HG02798 (cell line): Measurements from ENCODE around the gene VAMP8.
"Not testable (repeated sequence)": the region's sequence is repeated elsewhere in the genome, so short reads cannot be mapped to it uniquely, and the experiment has no call there.

Experiments
- ATAC-seq: cut with Tn5 transposase; IDR thresholded peaks from one replicate; pipeline ENCODE4 v1.9.1; 2021; ENCODE audit warnings: mild to moderate bottlenecking; ENCODE audit not compliant: unreplicated experiment, poor library complexity

Gene VAMP8

DNA sequence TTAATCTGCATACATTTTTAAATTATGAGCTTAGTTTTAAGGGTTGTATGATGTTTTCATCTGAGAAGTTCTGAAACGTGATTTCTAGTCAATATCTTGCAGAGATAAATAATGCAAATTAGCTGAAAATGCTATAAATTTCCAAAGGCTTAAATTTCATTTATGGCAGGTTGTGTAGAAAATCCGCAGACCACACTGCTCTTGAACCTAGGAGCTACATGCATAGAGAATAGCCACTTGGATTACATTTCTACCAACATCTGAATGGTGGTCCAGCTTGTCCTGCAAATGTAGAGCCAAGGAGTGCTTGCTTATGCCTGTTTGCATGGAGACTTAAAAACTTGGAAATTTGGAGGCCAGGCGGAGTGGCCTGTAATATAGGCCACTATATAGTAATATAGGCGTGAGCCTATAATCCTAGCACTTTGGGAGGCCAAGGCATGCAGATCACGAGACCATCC, 31.6 kb upstream of the VAMP8 start:
- no peak for ATAC-seq

DNA sequence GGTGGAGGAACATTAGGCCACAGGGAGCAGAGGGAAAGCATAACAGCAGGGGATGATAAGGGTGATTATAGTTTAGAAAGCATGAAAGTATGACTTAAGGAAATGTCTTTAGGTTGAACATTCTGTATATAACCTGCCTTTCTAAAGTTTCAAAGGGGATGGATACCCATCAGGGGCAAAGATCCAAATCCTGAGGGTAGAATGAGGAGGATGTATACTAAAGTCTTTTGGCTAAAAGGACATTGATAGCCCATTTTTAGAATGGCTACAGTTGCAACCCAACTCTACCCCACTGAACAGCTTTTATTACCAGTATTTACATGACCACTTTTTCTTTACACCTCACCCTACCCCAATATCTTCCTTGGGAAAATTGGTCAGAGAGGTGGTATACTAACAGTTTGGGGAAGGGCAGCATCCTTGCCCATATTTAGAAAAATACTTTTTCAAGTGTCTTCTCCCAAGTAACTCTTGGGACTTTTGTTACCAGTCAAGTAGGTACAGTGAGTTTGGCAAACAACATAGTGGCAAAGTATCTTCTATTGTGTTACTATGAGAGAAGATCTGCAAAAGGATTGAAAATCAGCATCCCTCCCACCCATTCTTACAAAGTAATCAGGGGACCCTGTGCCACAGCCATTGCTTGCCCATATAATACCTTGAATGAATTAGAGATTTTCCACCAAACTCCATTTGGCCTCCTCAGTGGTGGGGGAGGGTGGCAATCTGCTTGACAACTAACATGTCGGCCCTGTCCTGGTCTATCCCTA, 30.1 kb upstream of the VAMP8 start:
- no peak for ATAC-seq

DNA sequence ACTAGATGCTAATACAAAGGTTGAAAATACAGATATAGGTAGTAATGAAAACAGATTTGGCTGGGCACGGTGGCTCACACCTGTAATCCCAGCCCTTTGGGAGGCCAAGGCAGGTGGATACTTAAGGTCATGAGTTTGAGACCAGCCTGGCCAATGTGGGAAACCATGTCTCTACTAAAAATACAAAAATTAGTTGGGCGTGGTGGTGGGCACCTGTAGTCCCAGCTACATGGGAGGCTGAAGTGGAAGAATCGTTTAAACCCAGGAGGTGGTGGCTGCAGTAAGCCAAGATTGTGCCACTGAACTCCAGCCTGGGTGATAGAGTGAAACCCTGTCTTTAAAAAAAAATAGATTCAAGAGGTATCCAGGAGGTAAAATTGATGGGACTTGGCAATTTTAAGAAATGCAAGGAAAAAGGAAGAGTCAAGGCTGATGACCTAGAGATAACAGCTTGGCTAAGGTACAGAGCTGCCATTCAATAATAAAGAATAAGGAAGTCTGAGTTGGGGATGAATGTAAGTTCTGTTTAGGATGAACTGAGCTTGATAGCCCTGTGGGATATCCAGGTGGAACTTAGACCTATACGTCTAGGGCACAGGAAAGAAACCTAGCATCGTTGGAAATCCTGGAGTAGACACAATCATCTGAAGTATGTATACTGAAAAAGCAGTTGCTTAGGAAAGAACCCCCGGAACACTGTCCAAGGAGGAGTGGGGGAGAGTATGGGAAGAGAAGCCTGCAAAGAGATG, 29.4 kb upstream of the VAMP8 start:
- ATAC-seq = no peak

DNA sequence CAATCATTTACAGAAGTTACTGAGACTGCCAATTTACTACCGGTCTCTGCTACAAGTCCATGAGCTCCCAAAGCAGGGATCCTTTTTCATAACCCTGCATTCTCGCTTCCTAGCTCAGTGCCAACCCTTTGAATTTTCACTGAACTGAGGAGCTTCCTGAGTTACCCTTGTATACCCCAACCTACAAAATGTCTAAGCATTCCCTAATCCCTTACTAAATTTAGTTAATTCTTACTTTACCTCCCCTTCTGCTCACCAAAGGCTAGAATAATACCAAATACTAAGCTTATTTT, 28.8 kb upstream of the VAMP8 start:
- ATAC-seq = no peak

DNA sequence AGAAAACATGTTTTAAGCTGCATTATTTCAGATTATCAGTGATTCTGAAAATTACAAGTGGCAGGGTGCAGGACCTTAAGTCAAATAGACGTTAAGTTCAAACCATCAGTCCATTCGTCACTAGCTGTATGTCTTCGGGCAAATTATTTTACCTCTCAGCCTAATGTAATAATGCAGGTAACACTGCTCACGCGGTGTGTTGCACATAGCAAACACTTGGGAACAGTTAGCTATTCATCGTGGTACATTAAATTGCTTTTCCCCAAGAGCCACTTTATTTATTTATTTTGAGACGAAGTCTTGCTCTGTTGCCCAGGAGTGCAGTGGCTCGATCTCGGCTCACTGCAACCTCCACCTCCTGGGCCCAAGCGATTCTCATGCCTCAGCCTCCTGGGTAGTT, 28.3 kb upstream of the VAMP8 start:
- ATAC-seq = no peak

DNA sequence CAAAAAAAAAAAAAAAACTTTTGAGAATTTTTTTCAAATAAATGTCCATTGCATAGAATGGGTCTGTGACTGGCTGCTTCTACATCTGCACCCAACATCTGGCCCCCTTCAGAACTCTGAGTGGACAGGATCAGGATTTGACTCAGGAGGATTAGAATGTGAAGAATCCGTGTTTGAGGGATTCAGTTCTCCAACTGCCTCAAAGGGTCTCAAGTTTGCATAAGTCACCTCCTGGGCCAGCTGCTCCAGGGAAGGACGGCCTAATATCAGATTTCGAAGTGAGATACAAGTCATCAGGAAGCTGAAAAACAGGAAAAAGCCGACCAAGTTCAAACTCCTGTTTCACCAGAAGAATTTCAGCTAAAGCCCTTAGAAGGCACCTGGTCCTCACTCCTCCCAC, 27.6 kb upstream of the VAMP8 start:
- no peak for ATAC-seq

DNA sequence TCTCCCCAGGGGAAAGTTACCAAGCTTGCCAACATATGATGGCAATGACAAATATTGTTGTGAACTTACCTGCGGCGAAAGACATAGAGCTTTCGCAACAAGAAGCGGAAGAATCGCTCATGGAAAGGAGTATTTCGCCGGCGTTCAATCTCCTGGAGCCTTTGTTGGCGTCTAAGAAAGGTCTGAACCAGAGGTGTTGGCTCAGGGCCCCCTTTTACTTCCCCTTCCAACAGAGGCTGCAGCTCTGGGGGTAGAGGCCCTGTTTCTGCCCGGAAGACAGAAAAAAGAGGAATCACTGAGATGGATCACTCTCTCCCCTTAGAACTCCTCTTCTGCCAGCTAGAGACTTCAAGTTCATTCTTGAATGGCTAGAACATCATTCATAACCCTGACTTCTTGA, 26.9 kb upstream of the VAMP8 start:
- no peak for ATAC-seq

DNA sequence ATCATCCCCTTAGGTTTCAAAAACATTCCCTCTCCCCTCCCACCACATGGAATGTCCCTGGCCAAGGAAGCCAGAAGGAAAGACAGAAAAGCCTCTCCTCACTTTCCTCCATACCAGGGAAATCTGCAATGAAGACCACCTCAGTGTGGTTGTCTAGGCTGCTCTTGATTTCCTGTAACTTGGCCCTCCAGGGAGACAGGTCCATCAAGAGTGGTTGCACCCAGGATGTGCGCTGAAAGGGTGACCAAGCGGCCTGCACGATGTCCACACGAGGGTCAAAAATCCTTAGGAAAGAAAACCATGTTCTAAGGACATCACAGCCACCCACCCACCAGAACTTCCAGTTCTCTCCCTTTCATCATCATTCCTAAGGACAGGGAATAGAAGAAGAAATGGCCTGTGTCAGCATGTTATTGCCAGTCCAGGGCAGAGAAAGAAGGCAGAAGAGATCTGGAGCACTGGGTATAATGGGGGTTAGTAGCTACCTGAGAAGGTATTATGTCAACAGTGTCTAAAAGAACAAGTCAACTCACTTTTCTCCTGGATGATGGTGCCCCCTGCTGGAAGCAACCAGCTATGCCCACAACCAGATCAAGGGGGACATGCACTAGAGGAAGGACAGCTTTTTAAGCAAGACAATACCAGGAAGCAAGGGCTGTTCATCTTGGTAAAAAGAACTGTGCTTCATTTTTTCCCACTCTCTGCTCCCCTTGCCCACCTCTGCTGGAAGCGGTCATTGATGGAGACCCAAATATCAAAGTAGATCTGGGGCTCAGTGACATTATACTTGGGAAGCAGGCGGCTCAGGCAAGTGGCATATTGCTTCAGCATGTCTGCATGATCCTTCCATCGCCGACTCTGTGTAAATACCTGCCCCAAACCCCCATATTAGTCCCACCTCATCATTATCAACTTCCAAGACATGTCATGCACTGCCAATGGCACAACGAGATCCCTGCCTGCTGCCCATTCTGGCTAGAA, 25.4 kb upstream of the VAMP8 start:
- peak; percentile 77 for ATAC-seq

DNA sequence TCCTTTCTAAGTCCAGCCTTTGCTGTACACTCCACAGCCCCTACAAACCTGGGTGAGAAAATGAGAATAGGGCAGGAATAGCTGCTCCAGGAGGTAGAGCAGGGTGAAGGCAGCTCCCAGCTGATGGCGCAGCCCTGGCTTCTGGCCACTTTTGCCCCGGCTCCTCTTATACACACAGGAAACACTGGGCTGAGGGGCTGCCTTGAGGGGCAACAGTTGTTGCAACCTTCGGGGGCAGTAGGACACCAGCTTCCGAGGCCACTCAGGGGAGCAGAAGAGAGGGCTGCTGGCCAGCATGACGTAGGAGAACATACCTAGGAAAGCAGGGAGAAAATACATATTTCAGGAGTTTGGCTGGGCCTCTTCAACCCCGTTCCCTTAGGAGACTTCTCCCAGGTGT, 24.2 kb upstream of the VAMP8 start:
- no peak for ATAC-seq

DNA sequence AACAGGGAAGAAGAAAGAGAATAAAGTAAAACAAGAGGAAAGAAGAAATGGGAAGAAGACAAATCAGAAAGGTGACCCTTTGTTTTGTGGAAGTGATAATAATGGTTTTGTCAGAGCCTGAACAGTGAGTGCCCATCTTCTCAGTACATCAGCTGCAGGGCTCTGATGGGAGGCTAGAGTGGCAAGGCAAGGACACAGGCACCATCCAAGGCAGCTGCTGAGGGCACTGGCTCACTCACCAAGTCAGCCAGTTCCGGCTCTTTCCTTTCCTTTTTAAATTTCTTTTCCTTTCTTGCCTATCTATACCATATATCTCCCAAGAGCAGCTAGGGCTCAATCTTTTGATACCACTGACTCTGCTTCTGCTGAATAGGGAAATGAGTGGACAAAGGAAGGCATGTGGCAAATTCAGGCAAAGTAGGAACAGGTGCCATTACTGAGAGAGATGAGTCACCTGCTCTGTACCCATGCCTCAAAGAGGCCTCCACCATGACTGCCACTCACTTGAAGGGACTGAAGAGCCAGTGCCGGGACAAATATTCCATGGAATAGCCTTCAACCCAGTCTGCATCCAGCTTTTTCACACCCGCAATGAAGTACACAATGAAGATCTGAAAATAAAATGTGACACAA, 22.3 kb upstream of the VAMP8 start:
- no peak for ATAC-seq

DNA sequence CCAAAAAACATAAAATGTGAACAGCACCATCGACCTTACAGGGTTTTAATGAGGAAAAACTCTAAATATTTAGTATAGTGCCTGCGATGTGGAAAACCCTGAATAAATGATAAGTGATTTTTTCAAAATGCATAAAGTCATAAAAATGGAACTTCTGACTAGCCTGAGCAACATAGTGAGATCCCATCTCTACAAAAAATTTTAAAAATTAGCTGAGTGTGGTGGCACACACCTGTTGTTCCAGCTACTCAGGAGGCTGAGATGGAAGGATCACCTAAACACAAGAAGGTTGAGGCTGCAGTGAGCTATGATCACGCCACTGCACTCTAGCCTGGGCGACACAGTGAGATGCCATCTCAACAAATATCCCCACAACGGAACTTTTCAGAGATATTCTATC, 20.3 kb upstream of the VAMP8 start:
- ATAC-seq = no peak

DNA sequence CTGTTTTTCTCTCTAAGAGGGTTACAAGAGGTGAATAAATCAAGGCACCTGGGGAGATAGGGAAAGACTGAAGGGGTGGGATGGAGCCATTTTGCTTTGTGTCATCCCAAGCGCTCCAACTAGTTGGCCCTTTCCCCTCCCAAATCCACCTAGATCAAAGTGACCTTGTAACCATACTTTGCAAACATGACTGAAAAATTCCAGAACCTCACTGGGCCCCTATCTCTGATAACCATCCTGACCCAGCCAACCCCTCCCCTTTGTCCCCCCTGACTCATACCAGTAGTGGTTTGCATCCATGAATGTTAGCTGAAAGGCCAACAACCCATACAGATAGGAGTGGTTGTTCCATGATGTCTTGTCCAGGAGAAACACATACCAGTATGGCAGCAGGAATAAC, 19.2 kb upstream of the VAMP8 start:
- no peak for ATAC-seq

DNA sequence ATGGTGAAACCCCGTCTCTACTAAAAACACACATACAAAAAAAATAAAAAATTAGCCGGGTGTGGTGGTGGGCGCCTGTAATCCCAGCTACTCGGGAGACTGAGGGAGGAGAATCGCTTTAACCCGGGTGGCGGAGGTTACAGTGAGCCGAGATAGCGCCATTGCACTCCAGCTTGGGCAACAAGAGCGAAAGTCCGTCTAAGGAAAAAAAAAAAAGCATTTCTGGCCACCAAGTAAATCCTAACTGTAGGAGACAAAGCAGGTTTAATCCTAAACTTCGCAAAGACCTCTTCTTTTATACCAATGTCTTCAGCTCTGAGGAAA, 17.0 kb upstream of the VAMP8 start:
- ATAC-seq = not testable (repeated sequence)

DNA sequence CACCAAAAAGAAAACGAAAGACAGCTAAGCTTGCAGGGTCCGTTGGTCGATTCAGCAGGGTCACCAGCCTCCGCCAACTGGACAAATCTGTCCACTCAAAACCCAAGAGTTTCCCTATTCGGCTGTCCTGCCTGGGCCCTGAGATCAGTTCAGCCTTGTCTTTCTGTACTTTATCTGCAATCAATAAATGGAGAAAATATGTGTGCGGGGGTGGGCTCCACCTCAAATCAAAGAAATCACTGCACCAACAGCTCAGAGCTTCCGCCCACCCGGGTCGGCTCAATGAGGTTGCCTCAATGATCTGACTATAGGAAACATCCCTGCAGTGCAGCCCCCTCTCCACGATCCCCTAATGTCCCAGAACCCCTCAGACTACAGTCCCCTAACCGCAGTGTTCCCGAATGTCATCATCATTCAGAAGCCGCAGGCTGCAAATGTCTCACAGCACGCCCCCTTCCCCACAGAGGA, 16.5 kb upstream of the VAMP8 start:
- peak; percentile 14 for ATAC-seq

DNA sequence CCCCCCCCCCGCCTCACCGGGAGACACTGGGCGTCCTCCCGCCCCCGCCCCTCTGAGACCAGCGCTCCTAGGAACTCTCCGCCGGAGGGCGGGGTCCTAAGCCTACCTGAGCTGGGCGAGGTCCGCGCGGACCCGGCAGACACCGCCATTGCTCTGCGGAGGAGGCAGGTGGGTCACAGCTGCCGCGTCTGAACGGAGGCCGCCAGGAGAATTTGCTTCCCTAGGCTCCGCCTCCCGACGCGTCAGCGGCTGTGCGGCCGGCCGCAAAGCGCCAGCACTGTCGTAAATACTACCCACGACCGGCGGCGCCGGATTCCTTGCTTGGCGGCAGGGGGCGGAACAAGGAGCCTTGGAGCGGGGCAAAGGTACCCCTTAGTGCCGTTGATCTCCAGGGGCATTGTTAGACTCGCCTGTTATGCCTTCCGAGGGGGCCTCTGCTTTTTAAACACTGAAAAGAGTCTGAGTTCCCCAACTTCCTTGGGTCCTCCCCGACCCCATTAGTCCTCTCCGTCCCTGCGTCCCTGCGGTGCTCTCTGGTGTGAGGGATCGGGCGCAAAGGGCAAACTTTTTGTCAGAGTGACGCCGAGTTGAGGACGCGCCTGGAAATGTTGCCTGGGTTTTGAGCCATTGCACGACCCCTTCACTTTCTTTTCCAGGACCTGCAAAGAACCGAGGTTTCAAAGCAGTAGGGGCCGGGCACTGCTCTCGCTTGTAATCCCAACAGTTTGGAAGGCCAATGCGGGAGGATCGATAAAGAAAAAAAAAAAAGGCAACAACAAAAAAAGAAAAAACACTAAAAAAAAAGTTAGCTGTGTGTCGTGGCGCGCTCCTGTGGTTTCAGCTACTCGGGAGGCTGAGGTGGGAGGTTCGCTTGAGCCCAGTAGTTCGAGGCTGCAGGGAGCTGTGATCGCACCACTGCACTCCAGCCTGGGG, 15.8 kb upstream of the VAMP8 start, which contains the start of gene GGCX:
TSS of gene GGCX (minus strand) at position 214 of the 933 bp plus-strand sequence. CDS start at position 149, 65 bp downstream.
- peak; percentile 93 for ATAC-seq

DNA sequence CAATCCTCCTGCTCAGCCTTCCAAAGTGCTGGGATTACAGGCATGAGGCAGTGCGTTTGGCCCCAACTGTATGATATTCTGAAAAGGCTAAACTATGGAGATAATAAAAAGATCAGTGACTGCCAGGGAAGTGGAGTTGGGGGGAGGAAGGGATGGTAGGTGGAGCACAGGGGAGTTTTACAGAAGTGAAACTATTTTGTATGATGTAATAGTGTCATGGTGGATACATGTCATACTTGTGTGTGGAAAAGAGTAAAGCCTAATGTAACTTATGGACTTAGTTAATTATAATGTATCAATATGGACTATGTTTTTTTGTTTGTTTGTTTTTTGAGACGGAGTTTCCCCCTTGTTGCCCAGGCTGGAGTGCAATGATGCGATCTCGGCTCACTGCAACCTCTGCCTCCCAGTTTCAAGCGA, 13.2 kb upstream of the VAMP8 start:
- no peak for ATAC-seq

DNA sequence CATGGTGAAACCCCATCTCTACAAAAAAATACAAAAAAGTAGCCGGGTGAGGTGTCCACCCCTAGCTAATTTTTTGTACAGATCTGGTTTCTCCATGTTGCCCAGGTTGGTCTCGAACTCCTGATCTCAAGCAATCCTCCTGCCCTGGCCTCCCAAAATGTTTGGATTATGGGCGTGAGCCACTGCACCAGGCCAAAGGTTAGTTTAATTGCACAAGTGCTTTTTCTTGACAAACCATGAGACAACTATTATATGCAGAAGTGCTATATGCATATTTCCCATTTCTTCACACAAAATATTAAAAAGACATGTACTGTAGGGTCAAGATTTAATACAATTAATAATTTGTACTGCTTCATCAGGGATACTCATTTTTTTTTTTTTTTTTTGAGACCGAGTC, 11.1 kb upstream of the VAMP8 start:
- no peak for ATAC-seq

DNA sequence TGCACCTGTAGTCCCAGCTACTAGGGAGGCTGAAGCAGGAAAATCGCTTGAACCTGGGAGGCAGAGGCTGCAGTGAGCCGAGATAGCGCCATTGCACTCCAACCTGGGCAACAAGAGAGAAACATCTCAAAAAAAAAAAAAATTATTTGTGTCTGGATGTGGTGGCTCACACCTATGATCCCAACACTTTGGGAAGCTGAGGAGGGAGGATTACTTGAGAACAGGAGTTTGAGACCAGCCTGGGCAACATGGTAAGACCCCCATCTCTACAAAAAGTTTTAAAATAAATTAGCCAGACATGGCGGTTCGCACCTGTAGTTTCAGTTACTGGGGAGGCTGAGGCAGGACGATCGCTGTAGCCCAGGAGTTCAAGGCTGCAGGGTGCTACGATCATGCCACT, 1.6 kb upstream of the VAMP8 start:
- no peak for ATAC-seq

DNA sequence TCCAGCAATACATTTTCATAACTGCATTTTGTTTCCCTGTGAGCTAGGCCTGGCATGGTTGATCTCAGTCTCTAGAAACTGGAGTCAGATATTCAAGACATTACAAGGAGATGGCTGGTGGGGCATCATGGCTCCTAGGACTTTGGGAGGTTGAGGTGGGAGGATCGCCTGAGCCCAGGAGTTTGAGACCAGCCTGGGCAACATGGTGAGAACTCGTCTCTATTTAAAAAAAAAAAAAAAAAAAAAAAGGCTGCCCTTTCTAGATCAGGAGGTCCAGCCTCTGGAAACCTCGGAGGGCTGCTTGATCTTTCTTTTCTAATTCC, 362 bp upstream of the VAMP8 start:
- no peak for ATAC-seq
